Measurements from ENCODE around the gene SH3TC2.

SH3TC2 gene

DNA sequence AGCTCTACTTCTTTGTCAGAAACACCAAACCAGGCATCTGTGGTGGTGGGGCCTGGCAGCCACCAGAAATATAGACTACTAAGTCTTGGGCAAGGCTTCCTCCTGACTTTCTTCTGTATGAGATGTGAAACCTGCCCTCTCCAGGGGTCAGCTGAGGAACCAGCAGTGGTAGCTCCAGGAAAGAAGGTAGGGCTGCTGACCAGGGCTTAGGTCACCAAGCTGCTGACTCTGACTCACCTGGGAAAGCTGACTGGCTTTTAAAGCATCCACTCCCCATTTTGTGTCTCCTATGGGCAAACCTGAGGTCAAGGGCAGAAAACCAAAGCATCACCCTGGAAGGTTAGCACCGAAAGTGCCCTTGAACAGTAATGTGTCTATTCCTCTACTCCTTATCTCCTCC, 10.4 kb upstream of the SH3TC2 start:
- peak in 1 of 2 donors; percentile 40 for DNase-seq (ENCODE audit: low read depth in 2 of 2)
- no peak for TF ChIP-seq CTCF (IDR thresholded peaks at IDR 0.05; ENCODE audit: low read depth, low read length)
- H3K4me3 ChIP-seq (replicated peaks in 1 of 2; ENCODE audit: low read depth in 2 of 2, low read length in 2 of 2): no peak overlapping the region

DNA sequence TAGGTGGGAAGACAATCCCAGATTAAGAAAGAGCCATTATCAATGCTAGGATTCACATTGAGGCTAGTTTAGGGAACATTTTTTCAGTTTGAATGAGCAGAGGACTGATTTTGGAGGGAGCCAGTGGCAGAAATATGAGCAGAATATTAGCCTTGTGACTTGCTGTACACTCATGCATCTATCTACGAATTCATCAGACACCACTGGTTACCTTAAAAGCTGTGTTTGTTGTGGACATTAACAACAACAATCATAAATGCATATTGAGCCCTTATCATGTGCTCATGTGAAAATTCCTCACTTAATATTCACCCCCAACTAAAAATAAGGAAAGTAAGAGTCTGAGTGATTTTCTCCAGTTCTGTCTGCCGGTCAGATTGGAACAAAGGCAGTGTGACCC, 9.9 kb upstream of the SH3TC2 start:
- no peak overlapping the region for H3K4me3 ChIP-seq (replicated peaks in 1 of 2; ENCODE audit: low read depth in 2 of 2, low read length in 2 of 2)
- TF ChIP-seq CTCF (IDR thresholded peaks at IDR 0.05; ENCODE audit: low read depth, low read length): no peak
- DNase-seq (ENCODE audit: low read depth in 2 of 2): no peak

DNA sequence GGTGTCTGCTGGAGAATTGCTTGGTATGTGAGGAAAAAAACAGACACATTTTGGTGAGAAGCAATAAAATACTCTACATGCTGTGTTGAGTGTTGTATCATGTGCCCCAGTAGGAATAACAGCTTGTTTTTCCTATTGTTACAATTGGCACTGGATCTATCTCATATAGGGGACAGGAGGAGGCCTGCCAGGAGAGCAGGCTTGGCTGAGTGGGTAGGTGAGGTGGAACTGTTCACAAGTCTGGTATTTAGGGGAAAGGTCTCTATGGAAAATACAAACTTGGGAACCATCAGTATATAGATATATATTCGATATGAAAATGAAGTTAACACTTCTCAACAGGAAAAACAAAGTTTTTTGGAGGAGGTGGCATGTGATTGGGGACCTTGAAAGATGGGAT, 9.5 kb upstream of the SH3TC2 start:
- no peak for TF ChIP-seq CTCF (IDR thresholded peaks at IDR 0.05; ENCODE audit: low read depth, low read length)
- H3K4me3 ChIP-seq (replicated peaks in 1 of 2; ENCODE audit: low read depth in 2 of 2, low read length in 2 of 2): no peak overlapping the region
- DNase-seq (ENCODE audit: low read depth in 2 of 2): peak in 1 of 2 donors; percentile 41

GRCh38 chr5:149071756-149072155, 8.9 kb upstream of the SH3TC2 start:
- DNase-seq (ENCODE audit: low read depth in 2 of 2): no peak
- TF ChIP-seq CTCF (IDR thresholded peaks at IDR 0.05; ENCODE audit: low read depth, low read length): no peak
- H3K4me3 ChIP-seq (replicated peaks in 1 of 2; ENCODE audit: low read depth in 2 of 2, low read length in 2 of 2): no peak overlapping the region

GRCh38 chr5:149071216-149071615, 8.4 kb upstream of the SH3TC2 start:
- no peak for DNase-seq (ENCODE audit: low read depth in 2 of 2)
- TF ChIP-seq CTCF (IDR thresholded peaks at IDR 0.05; ENCODE audit: low read depth, low read length): no peak
- no peak overlapping the region for H3K4me3 ChIP-seq (replicated peaks in 1 of 2; ENCODE audit: low read depth in 2 of 2, low read length in 2 of 2)

DNA sequence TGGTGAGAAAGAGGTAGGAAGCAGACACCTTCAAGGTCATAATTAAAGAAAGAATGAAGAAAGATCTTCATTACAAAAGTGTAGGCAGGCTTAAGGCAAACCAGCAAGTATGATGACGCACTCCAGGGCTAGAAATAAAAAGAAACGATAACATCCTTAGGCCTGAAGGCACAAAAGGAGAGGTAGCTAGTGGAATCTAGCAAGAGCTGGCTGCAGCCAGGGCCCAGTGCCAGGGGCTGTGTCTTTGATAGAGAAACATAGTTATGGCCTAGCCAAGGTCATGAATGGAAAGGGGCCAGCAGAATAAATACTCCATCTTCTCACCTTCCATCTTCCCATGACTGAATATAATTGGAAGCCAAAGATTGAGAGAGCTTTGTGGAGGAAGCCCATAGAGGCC, 6.8 kb upstream of the SH3TC2 start:
- no peak for TF ChIP-seq CTCF (IDR thresholded peaks at IDR 0.05; ENCODE audit: low read depth, low read length)
- no peak for DNase-seq (ENCODE audit: low read depth in 2 of 2)
- no peak overlapping the region for H3K4me3 ChIP-seq (replicated peaks in 1 of 2; ENCODE audit: low read depth in 2 of 2, low read length in 2 of 2)

GRCh38 chr5:149063896-149064478, 1.1 kb upstream of the SH3TC2 start:
- no peak overlapping the region for H3K4me3 ChIP-seq (replicated peaks in 1 of 2; ENCODE audit: low read depth in 2 of 2, low read length in 2 of 2)
- DNase-seq (ENCODE audit: low read depth in 2 of 2): peak in 1 of 2 donors; percentile 17
- TF ChIP-seq CTCF (IDR thresholded peaks at IDR 0.05; ENCODE audit: low read depth, low read length): no peak
